A549 (cell line): ENCODE results near the gene MYORG. TPM values are rescaled to one million over a fixed set of nuclear protein-coding genes. Genes with fewer than 3 reads are reported as not detected.

Experiments
- ATAC-seq, 2 experiments: fragments of 200-7000 bp in 1 of 2; fragments of >200 bp in 1 of 2; cut with Nextera tagmentation in 1 of 2; cut with Tn5 transposase in 1 of 2; 3 replicates each; pipeline versions ENCODE4 v1.8.0 to v1.9.1; 2018 to 2020; ENCODE audit warnings: mild to moderate bottlenecking in 1 of 2, moderate library complexity in 1 of 2
- CTCF ChIA-PET: fragments of 300-600 bp; sonication (Branson Sonifier 250); formaldehyde crosslinking; extraction: SDS; loops from one replicate; lab custom pipeline; 2021; ENCODE audit warnings: antibody characterized with exemption, inconsistent platforms; lab: Yijun Ruan, JAX
- POLR2A ChIA-PET: fragments of 350-600 bp; formaldehyde crosslinking; extraction: SDS; loops from one replicate; lab custom pipeline; 2021; ENCODE audit warnings: antibody characterized with exemption, inconsistent platforms; lab: Yijun Ruan, JAX
- DNase-seq, 2 experiments: peaks; one replicate each; pipeline versions ENCODE4 v3.0.0 to v3.0.0-alpha.2; 2011 to 2016; ENCODE audit warnings: low read depth in 1 of 2, low spot score in 1 of 2
- FAIRE-seq: peaks from 2 replicates; lab custom pipeline; 2011; peaks lifted over from hg19 to GRCh38; lab: Jason Lieb, UNC
- H3K27ac ChIP-seq, 2 experiments: fragments of >200 bp; sonication (Bioruptor Twin); formaldehyde crosslinking; 3 replicates each; pipeline ENCODE4 v1.5.1; 2016 to 2017
- H3K4me1 ChIP-seq: fragments of >200 bp; sonication (Bioruptor Twin); formaldehyde crosslinking; 3 replicates; pipeline ENCODE4 v1.6.1; 2016
- H3K4me2 ChIP-seq: fragments of >200 bp; sonication (Bioruptor Twin); formaldehyde crosslinking; 3 replicates; pipeline ENCODE4 v1.6.1; 2016
- H3K4me3 ChIP-seq: fragments of >200 bp; sonication (Bioruptor Twin); formaldehyde crosslinking; 3 replicates; pipeline ENCODE4 v1.5.1; 2016
- H3K9me3 ChIP-seq: fragments of >200 bp; sonication (Bioruptor Twin); formaldehyde crosslinking; 3 replicates; pipeline ENCODE4 v1.6.1; 2016
- ATOH8 ChIP-seq: fragments of 250-450 bp; sonication (Bioruptor Pico); IDR thresholded peaks from 2 replicates; pipeline ENCODE4 v1.5.0; 2020; ENCODE audit warnings: low read depth, mild to moderate bottlenecking, moderate library complexity
- BHLHE40 ChIP-seq: IDR thresholded peaks from 2 replicates; pipeline ENCODE4 v1.6.1; 2012; ENCODE audit warnings: low read depth, low read length, inconsistent platforms
- CBX2 ChIP-seq: fragments of 200-600 bp; sonication (generic); IDR thresholded peaks from 2 replicates; pipeline ENCODE4 v1.6.1; 2016; ENCODE audit warnings: low read depth, mild to moderate bottlenecking, borderline replicate concordance
- CBX8 ChIP-seq: fragments of 200-600 bp; sonication (generic); IDR thresholded peaks from 2 replicates; pipeline ENCODE4 v1.6.1; 2016
- EHF ChIP-seq: fragments of 250-450 bp; sonication (Bioruptor Pico); IDR thresholded peaks from 2 replicates; pipeline ENCODE4 v1.5.0; 2020; ENCODE audit warnings: mild to moderate bottlenecking
- EHMT2 ChIP-seq: fragments of 200-600 bp; sonication (generic); IDR thresholded peaks from 2 replicates; pipeline ENCODE4 v1.6.1; 2016; ENCODE audit warnings: antibody characterized with exemption, low read depth, mild to moderate bottlenecking, moderate library complexity
- ESRRA ChIP-seq: fragments of 150-350 bp; IDR thresholded peaks from 2 replicates; pipeline ENCODE4 v1.6.1; 2014; ENCODE audit warnings: mild to moderate bottlenecking, low read length, borderline replicate concordance
- HES2 ChIP-seq: fragments of >200 bp; sonication (Bioruptor Twin); formaldehyde crosslinking; IDR thresholded peaks from 2 replicates; pipeline ENCODE4 v1.6.1; 2016
- HEYL ChIP-seq: fragments of 250-450 bp; sonication (Bioruptor Pico); IDR thresholded peaks from 2 replicates; pipeline ENCODE4 v1.8.0; 2021; ENCODE audit warnings: mild to moderate bottlenecking, moderate library complexity
- HMGXB4 ChIP-seq: fragments of 250-450 bp; sonication (Bioruptor Pico); IDR thresholded peaks from 2 replicates; pipeline ENCODE4 v1.5.0; 2021; ENCODE audit warnings: mild to moderate bottlenecking, moderate library complexity, borderline replicate concordance
- HOXB5 ChIP-seq: fragments of 250-450 bp; sonication (Bioruptor Pico); IDR thresholded peaks from 2 replicates; pipeline ENCODE4 v1.5.0; 2020; ENCODE audit warnings: mild to moderate bottlenecking, moderate library complexity
- JUNB ChIP-seq: fragments of >200 bp; sonication (Bioruptor Twin); formaldehyde crosslinking; IDR thresholded peaks from 2 replicates; pipeline ENCODE4 v1.6.1; 2016
- KDM5A ChIP-seq: fragments of 200-600 bp; sonication (generic); IDR thresholded peaks from 2 replicates; pipeline ENCODE4 v1.6.1; 2016; ENCODE audit warnings: antibody characterized with exemption, mild to moderate bottlenecking
- MAZ ChIP-seq: fragments of 150-350 bp; IDR thresholded peaks from 2 replicates; pipeline ENCODE4 v1.6.1; 2014; ENCODE audit warnings: antibody characterized with exemption, low read depth, low read length, borderline replicate concordance
- NR3C1 ChIP-seq: fragments of >200 bp; sonication (Bioruptor Twin); formaldehyde crosslinking; IDR thresholded peaks from 3 replicates; pipeline ENCODE4 v1.6.1; 2017
- PBX3 ChIP-seq: IDR thresholded peaks from 2 replicates; pipeline ENCODE4 v1.6.1; 2012
- POLR2A ChIP-seq: IDR thresholded peaks from 2 replicates; pipeline ENCODE4 v1.6.1; 2012; ENCODE audit warnings: mild to moderate bottlenecking, low read length
- POLR2AphosphoS2 ChIP-seq: conservative IDR thresholded peaks from 2 replicates; pipeline ENCODE4 v1.6.1; 2012; ENCODE audit warnings: low read length, improper control_type of control experiment, inconsistent platforms
- RAD21 ChIP-seq, 2 experiments: fragments of >200 bp in 1 of 2; sonication (Bioruptor Twin) in 1 of 2; formaldehyde crosslinking in 1 of 2; IDR thresholded peaks in 1 of 2; conservative IDR thresholded peaks in 1 of 2; 2 replicates in 1 of 2; 3 replicates in 1 of 2; pipeline ENCODE4 v1.6.1; 2012 to 2018; ENCODE audit warnings: inconsistent platforms in 1 of 2
- RCOR1 ChIP-seq: fragments of 150-350 bp; IDR thresholded peaks from 2 replicates; pipeline ENCODE4 v1.6.1; 2014; ENCODE audit warnings: antibody characterized with exemption, low read length, low read depth
- RNF2 ChIP-seq: fragments of 200-600 bp; sonication (generic); IDR thresholded peaks from 2 replicates; pipeline ENCODE4 v1.6.1; 2016; ENCODE audit warnings: low read depth, mild to moderate bottlenecking, antibody characterized with exemption, moderate library complexity, borderline replicate concordance
- TFCP2L1 ChIP-seq: fragments of 250-450 bp; sonication (Bioruptor Pico); IDR thresholded peaks from 2 replicates; pipeline ENCODE4 v1.5.0; 2021; ENCODE audit warnings: mild to moderate bottlenecking
- TP53 ChIP-seq: fragments of 250-450 bp; sonication (Bioruptor Pico); IDR thresholded peaks from 2 replicates; pipeline ENCODE4 v1.5.0; 2021; ENCODE audit warnings: mild to moderate bottlenecking, moderate library complexity
- ZSCAN20 ChIP-seq: fragments of 250-450 bp; sonication (Bioruptor Pico); IDR thresholded peaks from 2 replicates; pipeline ENCODE4 v1.8.0; 2022; ENCODE audit warnings: mild to moderate bottlenecking, moderate library complexity
- WGBS: methylation state at CpG from one replicate; pipeline ENCODE4 v1.1.6; 2017; ENCODE audit errors: missing lambda C conversion rate; 5-methylcytosine and 5-hydroxymethylcytosine counted together
- polyA plus RNA-seq, 4 experiments: library from polyadenylated mRNA; depleted of rRNA in 3 of 4; stranded (reverse); fragments of >200 nt; fragmentation: RNase III in 1 of 4; extraction: RNeasy Plus Mini Kit Qiagen cat#74134 plus additional on column Dnase treatment in 1 of 4; gene quantifications; 2 replicates in 3 of 4; 3 replicates in 1 of 4; pipeline ENCODE4 v1.2.3, GENCODE V29; 2011 to 2017

MYORG gene
- polyA plus RNA-seq, 2 of the 4 experiments (the other 2 are of a cell fraction): 2.2 to 4.1 TPM

- TF ChIP-seq RAD21 (conservative IDR thresholded peaks at IDR 0.05 in 1 of 2, IDR thresholded peaks at IDR 0.05 in 1 of 2): 0 out of 5 replicates have a peak, but pooled peaks have one; percentile 14 to 19
Measured at GRCh38 chr9:34375901-34376595, 650 bp downstream of the MYORG start (continued).

GRCh38 chr9:34374905-34375552 lies 1.7 kb downstream of the MYORG start:
- 13% methylated on average over 5 of the region's 5 CpGs for WGBS
- DNase-seq: peak in 1 of 2 experiments; percentile 63
- CTCF ChIA-PET: interaction anchor here (0.6 to 19.7 kb wide), 10 partner anchors 11 to 490 kb away, joined by 3 to 417 read pairs (median 8); a partner anchor contains a TSS
- H3K4me1 ChIP-seq: peaks cover 22% of the 10 kb centered on the region
- no peak overlapping the region for H3K27ac ChIP-seq
- no peaks in the 10 kb centered on the region for H3K9me3 ChIP-seq
- FAIRE-seq: no peak
- no peak for ATAC-seq
- peak overlapping the region; percentile 94 for H3K4me2 ChIP-seq
- H3K4me3 ChIP-seq: no peak overlapping the region
- TF ChIP-seq BHLHE40 (no peak), HEYL (CRISPR knock-in tag) (no peak)
- POLR2A ChIA-PET: no interaction called here

GRCh38 chr9:34374339-34374738 lies 2.4 kb downstream of the MYORG start:
- no peak for DNase-seq
- 91% methylated on average over 3 of the region's 3 CpGs for WGBS
- Histone ChIP-seq H3K27ac (no peak overlapping the region), H3K9me3 (no peaks in the 10 kb centered on the region), H3K4me2 (peak overlapping the region; percentile 94; the same call in 1 of the 3 replicates), H3K4me1 (peaks cover 17% of the 10 kb centered on the region), H3K4me3 (no peak overlapping the region)
- ChIA-PET CTCF (interaction anchor here (0.7 to 19.7 kb wide), 7 partner anchors 10 to 300 kb away, joined by 3 to 417 read pairs (median 12); no protein-coding TSS in a partner anchor), POLR2A (no interaction called here)
- no peak for ATAC-seq
- no peak for TF ChIP-seq MAZ
- TF ChIP-seq TFCP2L1: no peak
- TF ChIP-seq TP53 (CRISPR knock-in tag): no peak
- TF ChIP-seq HOXB5: no peak
- no peak for TF ChIP-seq EHMT2
- FAIRE-seq: no peak

GRCh38 chr9:34373749-34374148 lies 2.9 kb downstream of the MYORG start:
- Histone ChIP-seq H3K9me3 (no peaks in the 10 kb centered on the region), H3K4me3 (no peak overlapping the region), H3K4me2 (no peak overlapping the region), H3K27ac (no peak overlapping the region), H3K4me1 (peaks cover 17% of the 10 kb centered on the region)
- 89% methylated on average over 2 of the region's 2 CpGs for WGBS
- ChIA-PET CTCF (interaction anchor here (0.7 to 19.7 kb wide), 5 partner anchors 9 to 230 kb away, joined by 3 to 417 read pairs (median 18); no protein-coding TSS in a partner anchor), POLR2A (no interaction called here)
- FAIRE-seq (no peak), DNase-seq (no peak), ATAC-seq (no peak)
- no peak for TF ChIP-seq EHF (CRISPR knock-in tag)
- no peak for TF ChIP-seq HMGXB4 (CRISPR knock-in tag)
- no peak for TF ChIP-seq ATOH8 (CRISPR knock-in tag)
- TF ChIP-seq JUNB: no peak
- TF ChIP-seq EHMT2: no peak
- no peak for TF ChIP-seq ZSCAN20 (CRISPR knock-in tag)
- no peak for TF ChIP-seq RNF2
- TF ChIP-seq NR3C1: no peak
- no peak for TF ChIP-seq PBX3
- TF ChIP-seq POLR2AphosphoS2: no peak
- no peak for TF ChIP-seq RCOR1
- no peak for TF ChIP-seq KDM5A
- TF ChIP-seq ESRRA: no peak
- TF ChIP-seq CBX2: no peak
- TF ChIP-seq CBX8: no peak
- no peak for TF ChIP-seq POLR2A
- no peak for TF ChIP-seq HES2
